ENCODE measurements around the gene VIM. TPM values are rescaled to one million over a fixed set of nuclear protein-coding genes. Genes with fewer than 3 reads are reported as not detected.
A peak's percentile ranks its signal among the peaks of the same experiment; 100 is the strongest.

The VIM gene
- total RNA-seq, 1 experiment from 2014 or later = 486 TPM

- Mint-ChIP-seq H3K4me1 (ENCODE audit: low read depth, unreplicated experiment) (peaks cover 12% of the 10 kb centered on the region), H3K9me3 (ENCODE audit: low read depth, unreplicated experiment) (no peaks in the 10 kb centered on the region), H3K27me3 (ENCODE audit: unreplicated experiment) (no peaks in the 10 kb centered on the region), H3K4me3 (ENCODE audit: low read depth, unreplicated experiment) (peak overlapping the region; percentile 95), H3K36me3 (ENCODE audit: insufficient read depth, unreplicated experiment) (peaks cover 57% of the 10 kb centered on the region), H3K27ac (ENCODE audit: unreplicated experiment) (peak overlapping the region; percentile 73)
- TSS peak; percentile 19 for BruUV-seq (replicated peaks)
- no peak for DNase-seq
- intact Hi-C loops (cut with micrococcal nuclease; ENCODE audit: unreplicated experiment) = loop anchor here (1.0 kb wide), 2 partner anchors 11 to 334 kb away; no protein-coding TSS in a partner anchor
- CTCF ChIA-PET = no interaction called here
- TF ChIP-seq CTCF (IDR thresholded peaks at IDR 0.05; ENCODE audit: unreplicated experiment) = peak; percentile 36
Measured at GRCh38 chr10:17227367-17228090, 512 bp upstream of the VIM start.

GRCh38 chr10:17229016-17229716 is 1.1 kb downstream of the VIM start:
- Mint-ChIP-seq H3K4me3 (ENCODE audit: low read depth, unreplicated experiment) (peak overlapping the region; percentile 95), H3K4me1 (ENCODE audit: low read depth, unreplicated experiment) (peaks cover 9% of the 10 kb centered on the region), H3K36me3 (ENCODE audit: insufficient read depth, unreplicated experiment) (peaks cover 68% of the 10 kb centered on the region), H3K27ac (ENCODE audit: unreplicated experiment) (peak overlapping the region; percentile 73), H3K9me3 (ENCODE audit: low read depth, unreplicated experiment) (no peaks in the 10 kb centered on the region), H3K27me3 (ENCODE audit: unreplicated experiment) (no peaks in the 10 kb centered on the region)
- TF ChIP-seq CTCF (IDR thresholded peaks at IDR 0.05; ENCODE audit: unreplicated experiment) = no peak
- peak; percentile 70 for DNase-seq
- BruUV-seq (replicated peaks) = TSS peak; percentile 39
- CTCF ChIA-PET = interaction anchor here (0.5 to 3.0 kb wide), 7 partner anchors 14 to 412 kb away, joined by 3 to 19 read pairs (median 5); partner anchors contain the start of genes RSU1 and TRDMT1
- intact Hi-C loops (cut with micrococcal nuclease; ENCODE audit: unreplicated experiment) = no loop called here

GRCh38 chr10:17229717-17229966 is 1.6 kb downstream of the VIM start:
- H3K27ac Mint-ChIP-seq (ENCODE audit: unreplicated experiment) = peak overlapping the region; percentile 73
- CTCF ChIA-PET = interaction anchor here (0.5 to 3.0 kb wide), 8 partner anchors 14 to 412 kb away, joined by 3 to 19 read pairs (median 6); partner anchors contain the start of genes RSU1 and TRDMT1
- intact Hi-C loops (cut with micrococcal nuclease; ENCODE audit: unreplicated experiment) = no loop called here

More at GRCh38 chr10:17229717-17229966, 1.6 kb downstream of the VIM start:
- Mint-ChIP-seq H3K4me1 (ENCODE audit: low read depth, unreplicated experiment) (peaks cover 9% of the 10 kb centered on the region), H3K36me3 (ENCODE audit: insufficient read depth, unreplicated experiment) (peaks cover 73% of the 10 kb centered on the region), H3K9me3 (ENCODE audit: low read depth, unreplicated experiment) (no peaks in the 10 kb centered on the region), H3K27me3 (ENCODE audit: unreplicated experiment) (no peaks in the 10 kb centered on the region), H3K4me3 (ENCODE audit: low read depth, unreplicated experiment) (peak overlapping the region; percentile 95)
- TF ChIP-seq CTCF (IDR thresholded peaks at IDR 0.05; ENCODE audit: unreplicated experiment) = no peak
- no peak for DNase-seq
- no TSS peak for BruUV-seq (replicated peaks)
